Activated CD4-positive, alpha-beta T cell treated with anti-CD3 and anti-CD28 coated beads, Interleukin-2, amount 50 U/mL, for 16 hours (primary cell): ENCODE measurements around the gene AMER3.
A peak's percentile ranks its signal among the peaks of the same experiment; 100 is the strongest.

Experiments used
- DNase-seq: peaks from one replicate; pipeline ENCODE4 v3.0.0-alpha.2; 2020

The AMER3 gene

DNA sequence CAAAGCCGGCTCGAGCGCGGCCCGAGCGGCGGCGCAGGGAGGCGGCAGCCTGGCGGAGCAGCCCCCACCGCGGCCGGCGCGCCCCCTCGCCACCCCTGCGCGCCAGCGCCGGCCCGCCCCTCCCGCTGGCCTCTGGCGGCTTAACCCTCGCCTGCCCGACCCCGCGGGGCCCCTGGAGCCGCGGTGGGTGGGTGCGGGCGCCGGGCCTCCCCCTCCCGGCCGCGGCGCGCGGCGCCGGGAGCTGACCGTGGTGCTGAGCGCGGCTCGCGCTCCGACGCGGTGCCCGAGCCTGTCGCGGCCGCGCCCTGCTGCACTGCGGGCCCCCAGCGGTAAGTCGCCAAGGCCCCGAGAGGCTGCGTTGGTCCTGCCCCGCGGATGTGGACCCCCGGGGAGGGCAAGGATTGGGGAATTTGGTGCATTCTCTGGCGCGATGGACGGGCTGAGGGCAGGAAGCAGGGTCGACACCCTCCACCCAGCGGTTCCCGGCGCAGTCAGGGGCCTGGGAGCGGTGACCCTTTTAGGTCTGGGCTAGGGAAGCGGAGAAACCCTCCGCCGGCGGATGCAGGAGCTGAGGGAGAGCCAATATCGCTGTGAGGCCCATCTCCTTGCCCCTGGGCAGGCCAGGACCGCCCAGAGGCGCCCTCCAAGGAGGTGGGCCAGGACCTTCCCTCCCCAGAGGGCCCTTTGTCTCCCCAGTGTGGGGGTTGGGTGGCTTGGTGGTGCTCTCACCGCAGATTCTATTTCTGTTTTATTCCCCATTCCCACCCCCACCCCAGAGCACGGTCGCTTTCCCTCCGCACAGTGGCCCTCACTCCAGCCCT is 923 bp downstream of the AMER3 start:
- DNase-seq = peak; percentile 18

DNA sequence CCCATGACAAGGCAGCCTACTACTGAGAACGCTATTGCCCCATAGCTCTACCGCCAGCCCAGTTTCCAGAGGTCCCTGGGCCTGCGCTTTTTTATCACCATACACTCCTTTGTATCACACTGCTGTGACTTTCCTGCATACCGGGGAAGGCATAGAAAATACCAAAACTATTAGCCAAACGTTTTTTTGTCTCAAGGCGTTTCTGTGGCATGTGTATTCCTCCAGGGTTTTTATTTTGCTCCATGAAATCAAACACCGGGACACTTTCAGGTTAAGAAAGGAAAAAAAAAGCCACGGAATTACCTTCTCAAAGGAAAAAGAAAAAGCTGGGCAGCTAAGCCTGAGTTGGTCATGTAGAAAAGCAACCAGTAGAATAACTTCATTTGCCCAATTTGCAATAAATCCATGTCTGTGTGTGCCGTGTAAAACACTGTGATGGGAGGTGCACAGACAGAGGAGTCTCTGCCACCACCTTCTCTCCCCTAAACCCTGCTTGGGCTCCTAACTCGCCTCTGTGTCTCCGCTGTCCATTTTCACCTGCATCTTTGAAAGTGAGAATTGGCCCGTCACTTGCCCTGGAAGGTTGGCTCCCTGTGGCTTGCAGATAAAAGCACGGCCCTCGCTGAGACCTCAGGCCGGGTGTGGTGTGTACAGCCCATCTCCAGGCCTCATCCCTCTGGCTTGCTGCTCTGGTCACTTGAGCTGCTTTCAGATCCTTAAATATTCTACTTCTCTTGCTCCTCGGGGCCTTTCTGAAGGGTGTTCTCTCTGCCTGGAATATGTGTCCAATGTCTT is 1.7 kb downstream of the AMER3 start:
- DNase-seq = no peak

DNA sequence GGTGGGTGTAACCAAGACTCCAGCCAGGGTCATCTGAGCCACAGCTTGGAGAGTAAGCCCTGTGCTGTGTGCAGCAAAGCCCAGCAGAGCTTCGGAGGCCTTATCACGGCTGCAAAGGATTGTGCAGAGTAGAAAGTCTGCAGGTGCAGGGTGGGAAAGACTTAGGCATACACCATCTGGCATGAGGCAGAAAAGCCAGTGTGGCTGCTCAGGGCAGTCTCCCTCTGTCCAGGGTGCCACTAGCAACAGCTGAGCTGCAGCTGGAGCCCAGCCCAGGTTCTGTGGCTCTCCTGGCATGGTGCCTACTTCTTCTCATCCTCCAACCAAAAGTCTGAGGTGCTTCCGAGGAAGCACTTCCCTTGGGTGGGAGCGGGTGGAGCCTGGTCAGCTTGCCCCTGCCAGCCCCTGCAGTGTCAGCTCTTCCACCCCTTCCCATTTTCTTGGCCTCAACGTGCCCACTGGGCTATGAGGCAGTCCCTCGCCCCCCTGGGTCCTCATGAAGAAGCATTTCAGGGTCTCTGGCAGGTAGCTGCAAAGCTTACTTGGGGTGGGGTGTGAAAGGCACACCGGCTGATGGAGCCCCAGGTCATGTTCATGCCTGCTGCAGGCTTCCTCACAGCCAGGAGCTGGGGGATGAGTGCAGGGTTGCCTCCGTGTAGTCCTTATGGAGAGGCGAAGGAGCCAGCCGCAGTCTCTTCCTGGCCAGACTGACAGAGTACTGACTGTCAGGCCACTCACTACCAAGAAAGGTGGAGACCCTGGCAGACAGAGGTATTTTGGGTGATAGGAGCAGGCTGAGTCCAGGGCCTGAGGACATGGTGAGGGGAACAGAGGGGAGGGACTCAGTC is 4.8 kb downstream of the AMER3 start:
- DNase-seq = no peak

DNA sequence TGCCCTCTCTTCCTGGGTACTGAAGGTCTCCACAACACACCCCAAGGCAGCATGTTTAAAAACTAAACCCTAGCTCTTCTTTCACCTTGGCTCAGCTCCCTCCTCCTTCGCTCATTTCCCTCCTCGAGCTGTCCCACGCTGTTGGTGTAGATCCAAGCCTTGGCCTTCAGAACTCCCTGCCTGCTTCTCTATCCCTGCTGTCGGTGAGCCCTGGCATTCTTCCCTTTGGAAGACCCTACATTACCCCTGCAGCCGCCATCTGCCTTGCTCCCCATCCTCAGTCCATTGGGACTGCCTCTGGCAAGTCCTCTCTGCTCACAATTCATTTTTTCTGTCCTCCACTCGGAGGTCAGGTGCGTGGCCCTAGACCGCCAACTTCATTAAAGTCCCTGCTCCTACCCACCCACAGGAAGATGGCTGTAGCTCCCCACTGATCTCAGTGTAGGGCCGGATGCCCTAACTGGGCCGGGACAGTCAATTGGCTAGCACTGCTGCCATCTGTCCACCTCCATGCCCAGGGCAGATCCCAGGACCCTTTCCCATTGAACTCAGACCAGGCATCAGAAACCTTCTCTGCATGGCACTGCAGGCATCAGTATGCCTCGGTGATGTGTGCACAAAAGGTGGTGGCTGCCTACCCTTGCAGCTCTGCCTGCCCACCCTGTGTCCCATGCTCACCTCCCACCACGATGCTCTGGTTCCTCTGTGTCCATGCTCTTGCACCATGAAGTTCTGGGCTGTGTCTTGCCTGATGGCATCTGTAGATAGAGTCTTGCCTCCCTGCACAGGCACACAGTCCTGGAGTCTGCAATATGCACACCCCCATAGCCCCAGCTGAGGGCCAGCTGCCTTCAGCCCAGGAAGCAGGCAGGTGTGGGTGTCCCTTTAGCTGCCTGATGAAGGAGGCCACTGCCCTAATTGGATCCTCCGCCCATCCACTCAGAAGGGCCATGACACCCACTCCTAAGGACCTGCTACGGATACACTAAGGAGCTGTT is 5.7 kb downstream of the AMER3 start:
- DNase-seq = no peak

DNA sequence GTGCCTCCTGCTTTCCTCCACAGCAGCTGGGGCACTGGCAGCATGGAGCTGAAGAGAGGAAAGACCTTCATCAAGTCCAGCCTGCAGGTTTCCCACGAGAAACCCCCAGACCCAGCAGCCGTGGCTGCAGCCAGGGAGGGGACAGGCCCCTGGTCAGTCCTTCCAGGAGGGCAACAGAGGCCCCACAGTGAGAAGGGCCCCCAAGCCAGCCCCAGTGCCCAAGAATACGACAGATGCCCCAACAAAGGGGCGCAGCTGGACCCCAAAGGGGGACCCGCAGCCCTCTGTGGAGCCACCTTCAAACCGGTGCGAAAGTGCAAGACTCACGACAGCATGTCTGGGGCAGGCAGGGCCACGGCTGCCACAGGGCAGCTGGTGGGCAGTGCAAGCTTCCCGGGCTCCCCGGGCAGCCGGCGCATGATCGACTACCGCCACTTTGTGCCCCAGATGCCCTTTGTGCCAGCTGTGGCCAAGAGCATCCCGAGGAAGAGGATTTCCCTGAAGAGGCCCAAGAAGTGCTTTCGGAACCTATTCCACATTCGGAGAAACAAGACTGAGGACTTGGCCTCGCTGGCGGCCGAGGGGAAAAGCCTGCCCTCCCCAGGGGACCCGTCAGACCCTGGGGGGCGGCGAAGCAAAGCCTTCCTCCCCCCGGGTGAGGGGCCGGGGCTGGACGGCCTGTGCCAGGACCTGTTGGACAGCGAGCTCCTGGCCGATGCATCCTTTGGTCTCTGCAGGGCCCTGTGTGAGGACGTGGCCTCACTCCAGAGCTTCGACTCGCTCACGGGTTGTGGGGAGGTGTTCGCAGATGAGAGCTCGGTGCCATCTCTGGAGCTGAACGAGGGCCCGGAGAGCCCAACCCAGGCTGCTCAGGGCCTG is 6.9 kb downstream of the AMER3 start:
- DNase-seq = no peak

DNA sequence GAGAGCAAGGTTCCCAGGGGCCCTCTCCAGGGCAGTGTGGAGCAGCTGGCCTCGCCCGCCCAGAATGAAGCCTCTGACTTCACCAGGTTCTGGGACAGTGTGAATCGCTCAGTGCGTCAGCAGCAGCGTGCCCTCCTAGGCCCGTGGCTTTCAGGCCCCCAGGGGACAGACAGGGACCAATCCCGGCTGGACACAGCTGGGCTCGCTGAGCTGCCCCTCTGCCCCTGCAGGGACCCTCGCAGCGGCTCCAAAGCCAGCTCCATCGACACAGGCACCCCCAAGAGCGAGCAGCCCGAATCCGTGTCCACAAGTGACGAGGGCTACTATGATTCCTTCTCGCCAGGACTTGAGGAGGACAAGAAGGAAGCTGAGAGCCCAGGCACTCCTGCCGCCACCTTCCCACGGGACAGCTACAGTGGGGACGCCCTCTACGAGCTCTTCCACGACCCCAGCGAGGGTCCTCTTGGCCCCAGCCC is 7.6 kb downstream of the AMER3 start:
- no peak for DNase-seq

DNA sequence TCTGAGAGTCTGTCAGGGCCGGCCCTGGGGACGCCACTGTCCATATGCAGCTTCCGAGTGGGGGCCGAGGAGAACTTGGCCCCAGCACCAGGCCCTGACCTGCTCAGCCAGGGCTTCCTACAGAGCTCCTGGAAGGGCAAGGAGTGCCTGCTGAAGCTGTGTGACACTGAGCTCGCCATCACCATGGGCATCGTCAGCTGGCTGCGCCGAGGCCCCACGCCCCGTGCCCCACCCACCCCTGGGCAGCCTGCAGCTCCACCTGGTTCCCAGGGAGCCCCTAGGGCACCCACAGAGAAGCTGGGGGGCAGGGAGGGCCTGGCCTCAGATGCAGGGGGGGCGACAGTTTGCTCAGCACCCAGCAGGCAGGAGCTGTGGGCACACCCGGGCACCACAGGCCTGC is 8.1 kb downstream of the AMER3 start:
- DNase-seq = no peak

DNA sequence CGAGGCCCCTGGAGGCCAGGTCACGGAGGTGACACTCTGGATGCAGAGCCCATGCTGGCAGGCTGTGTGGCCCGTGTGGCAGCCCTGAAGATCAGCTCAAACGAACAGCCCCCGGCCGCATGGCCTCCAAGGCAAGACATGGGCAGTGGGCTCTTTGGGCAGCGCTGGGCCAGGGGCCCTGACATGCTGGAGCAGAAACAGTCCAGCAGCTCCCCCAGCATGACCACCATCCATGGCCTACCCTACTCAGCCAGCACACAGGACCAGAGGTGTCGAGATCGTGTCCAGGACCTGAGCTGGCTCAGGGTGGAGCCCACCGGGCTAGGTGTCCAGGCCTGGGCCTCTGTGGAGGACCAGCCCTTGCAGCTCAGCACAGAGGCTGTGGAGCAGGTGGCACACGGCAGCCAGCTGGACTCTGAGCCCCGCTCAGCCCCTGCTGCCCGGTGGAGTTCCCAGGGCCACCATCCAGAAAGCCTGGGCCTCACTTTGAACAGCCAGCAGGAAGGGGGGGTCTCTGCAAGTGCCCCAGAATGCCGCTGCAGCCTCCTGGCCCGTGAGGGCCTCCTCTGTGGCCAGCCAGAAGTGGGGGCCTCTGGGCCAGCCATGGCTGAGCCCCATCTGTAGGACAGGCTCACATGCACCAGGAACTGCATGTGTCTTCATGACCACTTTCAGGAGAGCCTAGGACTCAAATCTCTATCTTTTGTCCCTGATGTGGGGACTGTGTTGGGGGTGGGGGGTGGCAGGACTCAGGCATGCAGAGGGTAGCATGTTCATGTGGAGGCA is 8.9 kb downstream of the AMER3 start:
- DNase-seq = no peak

DNA sequence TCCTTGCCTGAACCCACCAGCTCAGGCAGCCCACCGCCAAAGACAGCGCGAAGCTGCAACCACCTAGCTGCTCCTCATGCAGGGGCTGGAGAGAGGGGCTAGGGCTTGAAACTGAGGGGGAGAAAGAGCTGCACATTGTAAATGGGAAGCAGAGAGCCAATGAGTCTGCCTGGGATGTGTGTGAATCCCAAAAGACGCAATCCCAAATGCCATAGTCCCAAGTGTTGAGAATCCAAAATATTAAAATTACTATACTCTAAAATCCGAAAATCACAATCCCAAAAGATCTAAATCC is 9.4 kb downstream of the AMER3 start:
- no peak for DNase-seq

DNA sequence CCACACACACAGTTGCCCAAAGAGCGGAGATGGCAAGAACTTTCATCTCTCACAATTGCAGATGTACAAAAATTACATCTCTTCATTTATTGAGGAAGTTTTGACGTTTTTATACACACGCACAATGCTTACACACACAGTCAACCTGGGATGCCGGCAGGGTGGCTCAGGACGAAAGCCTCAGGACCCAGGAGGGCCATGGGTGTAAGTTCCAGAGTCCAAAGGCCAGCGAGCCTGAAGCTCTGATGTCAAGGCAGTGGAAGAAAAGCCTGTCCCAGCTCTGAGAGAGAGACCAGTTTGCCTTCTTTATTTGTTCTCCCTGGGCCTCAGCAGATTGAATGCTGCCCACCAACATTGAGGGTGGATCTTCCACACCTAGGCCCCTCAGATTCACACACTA is 10.1 kb downstream of the AMER3 start:
- no peak for DNase-seq

DNA sequence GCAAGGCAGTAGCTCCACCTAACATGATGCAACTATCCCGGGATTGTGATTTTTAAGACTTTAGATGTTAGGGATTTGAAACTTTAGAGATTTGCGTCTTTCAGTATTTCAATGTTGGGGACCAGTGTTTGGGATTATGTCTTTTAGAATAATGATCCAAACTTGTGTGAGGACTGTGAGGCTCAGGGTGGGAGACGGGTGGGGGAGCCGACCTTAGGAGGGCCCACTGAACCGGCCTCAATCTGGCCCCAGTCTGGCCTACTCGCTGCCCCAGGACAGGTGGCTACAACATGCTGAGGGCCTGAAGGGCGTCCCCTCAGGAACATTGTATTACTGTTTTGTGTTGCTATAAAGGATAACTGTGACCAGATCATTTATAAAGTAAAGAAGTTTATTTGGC is 10.7 kb downstream of the AMER3 start:
- no peak for DNase-seq

DNA sequence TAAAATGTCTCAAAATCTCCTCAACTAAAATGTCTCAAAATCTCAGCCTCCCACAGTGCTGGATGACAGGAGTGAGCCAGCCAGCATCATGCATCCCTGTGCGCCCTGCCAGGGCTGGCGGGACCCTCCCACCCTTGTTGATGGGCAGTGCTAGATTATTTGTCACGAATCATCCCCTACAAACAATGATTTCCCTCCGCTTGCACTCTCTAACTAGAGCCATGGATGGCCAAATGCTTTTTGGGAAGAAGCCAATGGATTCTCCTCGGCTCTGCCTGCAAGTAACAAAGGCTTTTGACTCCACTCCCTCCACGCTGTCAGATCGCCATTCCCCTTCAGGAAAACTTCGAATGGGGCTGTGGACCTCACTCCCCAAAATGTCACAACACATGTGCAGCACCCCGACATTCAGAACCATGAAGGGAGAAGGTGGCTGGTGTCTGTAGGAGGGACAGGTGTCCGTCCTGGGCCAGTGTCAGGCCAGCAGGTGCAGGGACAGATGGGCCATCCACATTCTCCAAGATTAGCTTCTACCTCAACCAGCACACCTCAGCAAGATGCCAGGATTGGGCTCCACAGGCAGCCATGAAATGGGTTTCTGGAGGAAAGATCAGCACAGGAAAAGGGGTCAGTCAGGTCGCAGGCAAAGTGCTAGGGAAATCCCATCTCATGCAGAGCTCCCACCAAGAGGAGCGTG is 11.5 kb downstream of the AMER3 start:
- no peak for DNase-seq

DNA sequence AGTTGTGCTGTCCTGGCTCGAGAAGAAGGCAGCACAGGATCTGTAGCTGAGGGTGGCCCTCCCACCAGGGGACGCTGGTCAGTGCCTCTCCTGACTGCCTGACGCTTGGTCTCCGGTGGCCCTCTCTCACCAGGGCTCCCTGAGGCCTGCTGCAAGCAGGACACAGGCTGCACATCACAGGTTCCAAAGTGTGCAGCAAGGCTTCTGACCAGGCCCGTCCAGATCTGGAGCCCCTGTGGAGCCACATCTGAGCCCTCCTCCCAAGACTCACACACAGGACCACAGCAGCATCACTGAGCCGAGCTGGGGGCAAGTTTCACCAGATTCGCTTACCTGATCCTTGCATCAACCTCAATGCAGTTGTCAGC is 12.1 kb downstream of the AMER3 start:
- DNase-seq = no peak

DNA sequence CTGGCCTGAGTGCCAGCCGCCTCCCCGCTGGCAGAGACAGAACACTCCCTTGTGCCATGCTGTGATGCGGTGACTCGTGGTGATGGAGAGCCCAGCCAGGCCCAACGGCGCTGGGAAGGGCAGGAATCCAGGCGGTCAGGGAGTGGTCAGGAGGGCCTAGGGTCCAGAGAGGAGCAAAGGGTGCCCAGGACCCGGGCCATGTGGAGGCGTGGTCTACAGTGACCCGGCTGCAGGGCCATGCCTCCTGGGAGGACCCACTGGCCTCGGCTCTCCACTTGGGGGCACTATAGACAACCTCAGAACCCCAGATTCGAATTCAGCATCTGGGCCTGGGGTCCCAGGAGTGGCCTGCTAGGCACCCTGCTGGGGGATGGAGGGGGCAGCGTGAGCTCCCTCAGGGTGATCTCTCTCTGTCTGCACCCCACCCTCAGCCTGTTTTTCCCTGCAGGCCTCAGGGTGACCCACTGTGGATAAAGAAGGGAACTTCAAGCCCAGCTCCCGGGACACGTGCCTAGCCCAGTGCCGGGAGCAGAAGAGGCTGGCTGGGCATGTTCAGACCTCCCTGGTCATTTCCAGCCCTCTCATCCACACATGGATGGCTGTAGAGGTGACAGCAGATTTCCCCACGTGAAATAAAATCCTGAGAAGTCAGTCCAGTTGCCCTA is 13.0 kb downstream of the AMER3 start:
- DNase-seq = no peak

DNA sequence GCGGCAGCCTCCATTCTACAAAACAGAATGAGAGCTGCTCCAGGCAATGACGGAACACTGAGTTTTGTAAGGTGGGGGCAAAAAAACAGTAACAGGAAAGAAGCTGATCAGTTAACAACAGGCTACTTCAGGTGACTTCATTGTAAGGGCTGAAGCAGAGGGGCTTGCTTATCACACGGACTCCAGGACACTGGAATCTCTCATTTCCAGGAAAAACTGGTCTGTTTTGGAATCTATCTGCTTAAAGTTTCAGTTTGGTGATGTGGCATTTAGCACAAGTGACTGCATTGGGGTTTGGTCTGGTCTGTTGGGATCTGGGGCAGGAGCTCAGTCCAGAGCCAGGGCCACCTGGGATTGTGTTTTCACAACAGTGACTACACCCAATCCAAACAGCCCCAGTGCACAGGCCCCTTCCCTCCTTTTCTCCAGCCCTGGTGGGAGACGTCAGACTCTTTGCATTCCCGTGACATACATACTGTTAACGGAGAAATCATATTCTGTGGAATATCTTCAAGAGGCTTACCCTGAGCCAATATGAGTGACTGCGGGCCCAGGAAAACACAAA is 14.1 kb downstream of the AMER3 start:
- no peak for DNase-seq

DNA sequence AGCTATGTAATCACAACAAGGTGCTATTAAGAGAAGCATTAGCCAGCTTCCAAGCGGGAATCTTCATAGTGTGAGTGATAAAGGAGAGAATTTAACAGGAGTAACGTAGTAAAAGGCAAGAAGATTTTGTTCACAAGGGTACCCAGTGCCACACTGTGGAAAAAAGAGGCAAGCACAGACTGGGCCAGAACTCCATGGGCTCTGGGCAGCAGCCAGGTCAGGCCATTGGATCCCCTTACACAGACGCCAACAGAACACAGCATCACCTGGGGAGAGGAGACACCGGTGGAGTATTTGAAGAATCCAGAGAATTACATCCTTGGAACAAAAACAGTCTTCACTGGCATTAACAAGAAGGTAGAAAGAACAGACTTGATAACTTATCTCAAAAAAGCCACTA is 21.2 kb downstream of the AMER3 start:
- no peak for DNase-seq

DNA sequence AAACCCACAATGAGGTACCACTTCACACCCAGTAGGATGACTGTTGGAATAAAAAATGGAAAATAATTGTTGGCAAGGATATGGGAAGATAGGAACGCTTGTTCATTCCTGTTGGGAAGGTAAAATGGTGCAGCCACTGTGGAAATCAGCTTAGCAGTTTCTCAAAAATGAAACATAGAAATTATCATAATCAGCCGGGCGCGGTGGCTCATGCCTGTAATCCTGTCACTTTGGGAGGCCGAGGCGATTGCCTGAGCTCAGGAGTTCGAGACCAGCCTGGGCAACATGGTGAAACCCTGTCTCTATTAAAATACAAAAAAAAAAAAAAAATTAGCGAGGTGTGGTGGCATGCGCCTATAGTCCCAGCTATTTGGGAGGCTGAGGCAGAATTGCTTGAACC is 23.4 kb downstream of the AMER3 start:
- DNase-seq = no peak

DNA sequence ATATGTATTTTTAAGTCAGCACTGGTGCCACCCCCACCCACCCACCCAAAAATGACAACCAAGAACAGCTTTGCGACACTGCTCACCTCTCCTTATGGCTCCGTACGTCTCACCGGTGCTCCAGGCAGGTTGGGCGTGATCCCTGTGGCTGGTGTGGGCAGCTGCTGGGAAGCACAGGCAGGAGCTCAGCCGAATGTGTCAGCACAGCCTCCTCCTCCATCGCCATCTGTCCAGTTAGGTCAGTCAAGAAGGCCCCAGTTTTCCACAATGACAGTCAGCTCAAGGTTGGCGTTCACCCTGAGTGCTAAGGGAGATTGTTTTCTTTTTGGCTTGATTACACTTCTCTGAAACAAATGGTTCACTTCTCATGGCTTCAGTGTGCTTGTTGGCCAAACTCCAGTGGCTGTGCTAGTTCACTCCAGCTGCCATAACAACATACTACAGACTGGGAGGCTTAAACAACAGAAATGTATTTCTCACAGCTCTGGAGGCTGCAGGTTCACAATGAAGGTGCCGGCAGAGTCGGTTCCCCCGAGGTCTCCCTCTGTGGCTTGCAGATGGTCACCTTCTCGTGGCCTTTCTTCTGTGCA is 30.2 kb downstream of the AMER3 start:
- no peak for DNase-seq
